Stimulated activated CD4-positive, alpha-beta T cell treated with anti-CD3 and anti-CD28 coated beads, Interleukin-1b, Interleukin-23, amount 100 ng/mL, for 24 hours (primary cell): ENCODE data around the gene CLDN9.
"Not testable (repeated sequence)": the region's sequence is repeated elsewhere in the genome, so short reads cannot be mapped to it uniquely, and the experiment has no call there.

Experiments
- DNase-seq, 4 experiments: peaks; one replicate each; pipeline ENCODE4 v3.0.0-alpha.2; 2020; ENCODE audit warnings: low read depth in 4 of 4, low spot score in 1 of 4

The CLDN9 gene

DNA sequence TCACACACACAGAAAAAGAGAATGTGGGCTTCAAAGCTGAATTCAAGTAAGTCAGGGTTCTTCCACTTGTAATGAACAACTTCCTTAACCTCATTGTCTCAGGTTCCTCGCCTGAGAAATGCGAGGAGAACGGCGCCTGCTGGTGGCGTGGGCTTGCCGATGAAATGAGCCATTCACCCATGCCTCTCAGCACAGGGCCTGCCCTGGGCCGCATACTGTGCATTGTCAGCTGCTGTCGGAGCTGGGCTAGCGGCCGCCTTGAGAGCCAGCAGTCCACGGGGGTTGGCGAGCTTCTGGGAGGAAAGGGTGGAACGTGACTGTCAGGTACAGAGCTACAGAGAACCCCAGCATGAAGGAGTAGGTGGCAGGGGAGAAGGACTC is 40.6 kb downstream of the CLDN9 start:
- not testable (repeated sequence) for DNase-seq

- DNase-seq: no peak
These were observed 42.4 kb downstream of the CLDN9 start for GRCh38 chr16:3054965-3055733.

DNA sequence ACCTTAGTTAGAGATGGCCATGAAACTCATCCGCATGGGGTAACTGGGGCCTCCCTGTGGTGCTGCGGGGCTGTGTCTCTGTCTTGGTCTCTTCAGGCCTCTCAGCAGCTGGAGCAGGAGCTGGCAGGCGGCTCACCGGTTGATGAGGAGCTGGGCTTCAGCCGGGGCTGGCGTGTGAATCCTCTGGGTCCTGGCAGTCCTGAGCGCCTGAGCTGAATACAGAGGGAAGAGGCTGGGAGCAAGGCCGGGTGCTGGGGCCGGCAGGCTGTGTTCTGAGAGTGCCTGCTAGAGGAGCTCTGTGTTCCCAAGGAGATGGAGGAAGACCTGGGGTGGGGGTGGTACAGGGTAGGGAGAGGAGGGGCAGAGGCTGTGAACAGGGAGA is 43.0 kb downstream of the CLDN9 start:
- not testable (repeated sequence) for DNase-seq

DNA sequence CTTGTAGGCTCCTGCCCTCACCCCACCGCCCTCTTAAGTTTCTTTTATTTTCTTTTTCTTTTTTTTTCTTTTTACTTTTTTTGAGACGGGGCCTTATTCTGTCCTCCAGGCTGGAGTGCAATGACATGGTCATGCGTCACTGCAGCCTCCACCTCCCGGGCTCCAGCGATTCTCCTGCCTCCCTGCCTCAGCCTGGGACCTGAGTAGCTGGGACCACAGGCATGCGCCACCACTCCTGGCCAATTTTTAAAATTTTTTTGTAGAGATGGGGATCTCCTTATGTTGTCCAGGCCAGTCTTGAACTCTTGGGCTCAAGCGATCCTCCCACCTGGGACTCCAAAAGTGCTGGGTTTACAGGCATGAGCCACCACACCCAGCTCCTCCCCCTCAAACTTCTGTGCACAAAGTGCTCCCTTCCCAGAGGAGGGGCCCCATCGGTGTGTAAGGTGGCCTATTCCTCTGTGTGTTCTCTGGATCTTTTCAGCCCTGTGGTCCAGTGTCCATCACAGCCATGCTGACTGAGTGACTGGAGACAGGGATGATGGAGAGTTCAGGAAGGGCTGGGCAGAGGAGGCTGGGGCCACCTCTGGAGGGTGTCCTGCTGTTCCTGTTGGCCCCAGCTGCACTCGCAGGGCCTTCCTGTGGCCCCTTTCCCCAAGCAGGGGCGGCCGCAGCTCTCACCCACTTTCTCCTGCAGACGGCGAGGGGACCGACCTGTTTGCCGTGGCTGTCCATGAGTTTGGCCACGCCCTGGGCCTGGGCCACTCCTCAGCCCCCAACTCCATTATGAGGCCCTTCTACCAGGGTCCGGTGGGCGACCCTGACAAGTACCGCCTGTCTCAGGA is 43.8 kb downstream of the CLDN9 start:
- DNase-seq: no peak

- DNase-seq: no peak
These were observed 44.7 kb downstream of the CLDN9 start for GRCh38 chr16:3057181-3058138.

DNA sequence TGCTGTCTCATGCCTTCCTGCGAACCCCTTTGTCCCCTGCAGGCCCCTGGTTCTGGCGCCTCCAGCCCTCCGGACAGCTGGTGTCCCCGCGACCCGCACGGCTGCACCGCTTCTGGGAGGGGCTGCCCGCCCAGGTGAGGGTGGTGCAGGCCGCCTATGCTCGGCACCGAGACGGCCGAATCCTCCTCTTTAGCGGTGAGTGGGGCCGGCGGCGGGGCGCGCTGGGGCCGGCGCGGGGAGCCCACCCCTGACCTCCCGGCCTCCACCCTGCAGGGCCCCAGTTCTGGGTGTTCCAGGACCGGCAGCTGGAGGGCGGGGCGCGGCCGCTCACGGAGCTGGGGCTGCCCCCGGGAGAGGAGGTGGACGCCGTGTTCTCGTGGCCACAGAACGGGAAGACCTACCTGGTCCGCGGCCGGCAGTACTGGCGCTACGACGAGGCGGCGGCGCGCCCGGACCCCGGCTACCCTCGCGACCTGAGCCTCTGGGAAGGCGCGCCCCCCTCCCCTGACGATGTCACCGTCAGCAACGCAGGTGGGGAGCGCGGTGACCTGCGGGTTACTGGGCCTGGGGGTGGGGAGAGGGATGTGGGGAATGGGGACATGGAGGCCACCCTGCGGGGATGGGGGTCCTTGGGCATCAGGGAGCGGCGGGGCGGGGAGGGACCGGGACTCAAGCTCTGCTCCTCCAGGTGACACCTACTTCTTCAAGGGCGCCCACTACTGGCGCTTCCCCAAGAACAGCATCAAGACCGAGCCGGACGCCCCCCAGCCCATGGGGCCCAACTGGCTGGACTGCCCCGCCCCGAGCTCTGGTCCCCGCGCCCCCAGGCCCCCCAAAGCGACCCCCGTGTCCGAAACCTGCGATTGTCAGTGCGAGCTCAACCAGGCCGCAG is 45.7 kb downstream of the CLDN9 start:
- no peak for DNase-seq

DNA sequence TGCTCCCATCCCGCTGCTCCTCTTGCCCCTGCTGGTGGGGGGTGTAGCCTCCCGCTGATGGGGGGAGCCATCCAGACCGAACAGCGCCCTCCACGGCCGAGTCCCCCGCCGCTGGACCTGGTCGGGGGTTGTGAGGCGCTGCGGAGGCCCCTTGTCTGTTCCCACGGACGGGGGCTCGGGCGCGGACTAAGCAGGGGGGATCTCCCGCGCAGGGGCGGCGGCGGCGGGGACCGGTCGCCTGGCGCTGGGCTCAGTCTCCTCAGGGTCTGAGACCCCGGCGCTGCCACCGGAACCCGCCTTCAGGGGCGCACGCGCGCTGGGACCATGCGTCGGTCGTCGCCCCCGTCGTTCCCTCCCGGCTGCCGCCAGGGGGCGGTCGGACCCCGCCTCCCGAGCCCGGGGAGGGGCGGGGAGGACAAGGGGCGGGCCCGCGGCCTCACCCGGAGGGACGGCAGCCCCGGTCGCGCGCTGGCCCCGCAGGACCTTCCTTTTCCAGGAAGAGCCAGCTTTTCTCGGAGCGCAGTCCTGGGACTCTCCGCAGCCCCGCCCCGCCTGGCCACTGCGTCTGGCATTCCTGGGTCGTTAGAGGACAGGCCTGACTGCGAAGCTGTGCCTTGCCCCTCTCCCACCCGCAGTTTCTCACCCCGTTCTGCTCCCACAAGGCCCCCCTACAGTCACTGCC is 46.5 kb downstream of the CLDN9 start:
- DNase-seq: peak; percentile 65 to 82 (median 76)

DNA sequence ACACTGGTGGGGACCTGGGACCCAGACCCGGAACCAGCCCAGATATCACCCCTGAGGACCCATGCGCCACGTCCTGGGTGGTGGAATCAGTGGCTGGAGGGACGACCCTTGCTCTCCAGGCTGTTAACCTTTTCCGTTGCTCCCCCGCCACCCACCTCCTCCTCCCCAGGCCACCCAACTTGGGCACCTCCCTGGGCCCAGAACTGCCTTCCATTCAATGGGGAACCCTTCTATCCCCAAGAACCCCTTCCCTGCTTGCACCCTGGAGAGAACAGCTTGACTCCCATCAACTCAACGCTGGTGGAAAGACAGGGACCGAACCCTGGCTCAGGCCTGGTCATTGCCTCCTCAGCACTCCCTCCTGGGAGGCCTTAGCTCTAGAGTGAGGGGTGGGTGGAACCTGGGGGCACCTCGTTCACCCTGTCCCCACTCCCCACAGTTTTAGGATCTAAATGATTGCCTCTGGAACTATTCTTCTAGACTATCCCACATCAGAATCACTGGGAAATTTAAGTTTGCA is 47.1 kb downstream of the CLDN9 start:
- DNase-seq: no peak

DNA sequence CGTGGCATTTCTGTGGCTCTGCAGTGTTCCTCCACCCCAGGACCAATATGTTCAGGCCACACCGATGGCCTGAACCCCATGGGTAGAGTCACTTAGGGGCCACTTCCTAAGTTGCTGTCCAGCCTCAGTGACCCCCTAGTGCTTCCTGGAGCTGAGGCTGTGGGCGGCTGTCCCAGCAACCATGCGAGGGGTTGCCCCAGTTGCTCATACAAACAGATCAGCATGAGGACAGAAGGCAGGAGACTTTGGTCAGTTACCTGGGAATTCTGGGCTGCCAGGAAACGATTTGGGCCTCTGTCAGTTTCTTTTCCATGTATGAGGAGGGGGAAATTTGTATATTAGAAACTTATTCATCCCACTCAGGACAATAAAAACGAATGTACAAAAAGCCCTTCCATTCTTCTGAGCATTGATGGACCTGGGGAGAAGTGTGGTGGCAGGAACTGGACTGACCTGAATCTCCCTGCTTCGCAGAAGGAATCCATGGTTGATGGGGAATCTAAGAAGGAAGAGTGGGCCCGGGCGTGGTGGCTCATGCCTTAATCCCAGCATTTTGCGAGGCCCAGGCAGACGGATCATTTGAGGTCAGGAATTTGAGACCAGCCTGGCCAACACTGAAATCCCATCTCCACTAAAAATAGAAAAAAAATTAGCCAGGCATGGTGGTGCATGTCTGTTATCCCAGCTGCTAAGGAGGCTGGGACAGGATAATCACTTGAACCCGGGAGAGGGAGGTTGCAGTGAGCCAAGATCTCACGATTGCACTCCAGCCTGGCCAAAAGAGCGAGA is 47.8 kb downstream of the CLDN9 start:
- no peak for DNase-seq

GRCh38 chr16:3062553-3062952 is 49.8 kb downstream of the CLDN9 start:
- DNase-seq: no peak

- no peak for DNase-seq
These were observed 51.1 kb downstream of the CLDN9 start for GRCh38 chr16:3063625-3064386.
